ENCODE results near the gene PRRG3.
A peak's percentile ranks its signal among the peaks of the same experiment; 100 is the strongest.

DNA sequence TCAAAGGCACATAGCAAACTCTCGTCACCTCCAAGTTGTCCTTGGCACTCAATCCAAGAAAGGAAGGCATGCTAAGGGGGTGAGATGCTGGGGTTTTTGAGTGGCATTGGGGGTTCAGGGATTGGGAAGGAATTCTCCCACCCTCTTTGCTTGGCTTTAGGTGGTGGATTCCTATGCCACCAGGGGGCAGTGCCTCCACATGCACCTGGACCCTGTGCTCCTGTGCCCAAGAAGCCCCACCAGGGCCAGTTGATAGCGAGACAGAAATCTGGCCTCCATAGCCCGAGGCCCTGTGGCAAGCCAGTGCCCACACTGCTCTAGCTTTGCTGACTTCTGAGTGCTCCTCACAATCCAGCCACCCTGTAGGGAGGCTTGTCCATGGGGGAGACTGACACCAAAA lies 18.6 kb downstream of the PRRG3 start:
- TF ChIP-seq, protein P1, sequence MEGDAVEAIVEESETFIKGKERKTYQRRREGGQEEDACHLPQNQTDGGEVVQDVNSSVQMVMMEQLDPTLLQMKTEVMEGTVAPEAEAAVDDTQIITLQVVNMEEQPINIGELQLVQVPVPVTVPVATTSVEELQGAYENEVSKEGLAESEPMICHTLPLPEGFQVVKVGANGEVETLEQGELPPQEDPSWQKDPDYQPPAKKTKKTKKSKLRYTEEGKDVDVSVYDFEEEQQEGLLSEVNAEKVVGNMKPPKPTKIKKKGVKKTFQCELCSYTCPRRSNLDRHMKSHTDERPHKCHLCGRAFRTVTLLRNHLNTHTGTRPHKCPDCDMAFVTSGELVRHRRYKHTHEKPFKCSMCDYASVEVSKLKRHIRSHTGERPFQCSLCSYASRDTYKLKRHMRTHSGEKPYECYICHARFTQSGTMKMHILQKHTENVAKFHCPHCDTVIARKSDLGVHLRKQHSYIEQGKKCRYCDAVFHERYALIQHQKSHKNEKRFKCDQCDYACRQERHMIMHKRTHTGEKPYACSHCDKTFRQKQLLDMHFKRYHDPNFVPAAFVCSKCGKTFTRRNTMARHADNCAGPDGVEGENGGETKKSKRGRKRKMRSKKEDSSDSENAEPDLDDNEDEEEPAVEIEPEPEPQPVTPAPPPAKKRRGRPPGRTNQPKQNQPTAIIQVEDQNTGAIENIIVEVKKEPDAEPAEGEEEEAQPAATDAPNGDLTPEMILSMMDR (conservative IDR thresholded peaks at IDR 0.05), result peak; percentile 73
- no peak for TF ChIP-seq ZFX (IDR thresholded peaks at IDR 0.05)

Data from C4-2B (cell line).